Measurements from ENCODE around the gene RAB7A.

DNA sequence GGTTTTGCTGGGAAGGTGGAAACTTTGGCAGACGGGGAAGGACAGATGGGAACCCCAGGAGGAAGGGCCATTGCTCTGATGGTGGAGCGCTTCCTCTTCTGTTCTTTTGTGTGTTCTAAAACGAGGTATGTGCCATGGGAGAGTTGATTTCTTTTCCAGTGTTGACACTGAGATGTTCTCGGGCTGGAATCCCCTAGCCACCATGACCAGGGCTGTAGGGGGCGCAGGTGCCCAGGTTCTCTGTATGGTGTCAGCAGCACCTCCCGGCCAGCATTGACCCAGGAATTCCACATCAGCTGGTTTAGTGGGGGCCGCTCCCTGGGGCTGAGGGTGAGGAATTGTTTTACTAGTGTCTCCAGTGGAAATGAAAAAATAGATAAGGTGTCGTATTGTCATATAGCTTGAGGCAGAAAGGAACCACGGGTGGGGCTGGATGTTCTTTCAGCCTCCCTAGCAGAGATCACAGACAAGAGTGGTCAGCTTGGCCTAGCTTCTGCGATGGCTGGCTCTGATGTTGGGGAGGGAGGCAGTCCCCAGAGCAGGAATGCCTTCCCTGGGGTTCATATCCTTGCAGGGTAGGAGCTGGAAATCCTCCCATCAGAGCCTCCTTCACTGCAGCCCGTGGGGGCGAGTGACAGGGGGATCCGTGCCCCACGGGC is 119.3 kb downstream of the RAB7A start:
- no peak for TF ChIP-seq ZZZ3 (IDR thresholded peaks at IDR 0.05; ENCODE audit: control insufficient read depth, insufficient read length, low read depth)
- TF ChIP-seq, protein P1, sequence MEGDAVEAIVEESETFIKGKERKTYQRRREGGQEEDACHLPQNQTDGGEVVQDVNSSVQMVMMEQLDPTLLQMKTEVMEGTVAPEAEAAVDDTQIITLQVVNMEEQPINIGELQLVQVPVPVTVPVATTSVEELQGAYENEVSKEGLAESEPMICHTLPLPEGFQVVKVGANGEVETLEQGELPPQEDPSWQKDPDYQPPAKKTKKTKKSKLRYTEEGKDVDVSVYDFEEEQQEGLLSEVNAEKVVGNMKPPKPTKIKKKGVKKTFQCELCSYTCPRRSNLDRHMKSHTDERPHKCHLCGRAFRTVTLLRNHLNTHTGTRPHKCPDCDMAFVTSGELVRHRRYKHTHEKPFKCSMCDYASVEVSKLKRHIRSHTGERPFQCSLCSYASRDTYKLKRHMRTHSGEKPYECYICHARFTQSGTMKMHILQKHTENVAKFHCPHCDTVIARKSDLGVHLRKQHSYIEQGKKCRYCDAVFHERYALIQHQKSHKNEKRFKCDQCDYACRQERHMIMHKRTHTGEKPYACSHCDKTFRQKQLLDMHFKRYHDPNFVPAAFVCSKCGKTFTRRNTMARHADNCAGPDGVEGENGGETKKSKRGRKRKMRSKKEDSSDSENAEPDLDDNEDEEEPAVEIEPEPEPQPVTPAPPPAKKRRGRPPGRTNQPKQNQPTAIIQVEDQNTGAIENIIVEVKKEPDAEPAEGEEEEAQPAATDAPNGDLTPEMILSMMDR (IDR thresholded peaks at IDR 0.05 in 2 of 3, conservative IDR thresholded peaks at IDR 0.05 in 1 of 3; ENCODE audit: control insufficient read depth in 2 of 3, extremely low read depth in 1 of 3, insufficient read depth in 1 of 3, low read depth in 3 of 3, low read length in 3 of 3) = peak in 2 of 3 experiments; percentile 14 to 24; a peak in 2 of 6 replicates
- TF ChIP-seq ZBED1 (IDR thresholded peaks at IDR 0.05; ENCODE audit: borderline replicate concordance) = no peak
- no peak for TF ChIP-seq ZNF217 (IDR thresholded peaks at IDR 0.05)
- no peak for TF ChIP-seq TCF7 (IDR thresholded peaks at IDR 0.05; ENCODE audit: borderline replicate concordance)
- TF ChIP-seq SUZ12 (IDR thresholded peaks at IDR 0.05; ENCODE audit: unreplicated experiment) = no peak
- TF ChIP-seq SRF (IDR thresholded peaks at IDR 0.05; ENCODE audit: low read depth in 2 of 2, low read length in 2 of 2) = no peak
- TF ChIP-seq CHD2 (IDR thresholded peaks at IDR 0.05; ENCODE audit: borderline replicate concordance, low read depth, low read length) = no peak

Data from GM12878 (cell line).